ENCODE results near the gene SLC44A1.
A peak's percentile ranks its signal among the peaks of the same experiment; 100 is the strongest.

SLC44A1 gene

GRCh38 chr9:105441616-105442160, 197.2 kb downstream of the SLC44A1 start:
- Histone ChIP-seq H3K4me3 (ENCODE audit: low read depth in 1 of 5, low read length in 5 of 5) (no peak overlapping the region), H3K36me3 (ENCODE audit: control insufficient read depth in 5 of 5, insufficient read depth in 5 of 5, low read length in 5 of 5) (no peaks in the 10 kb centered on the region), H3K27me3 (ENCODE audit: control insufficient read depth in 5 of 5, insufficient read depth in 4 of 5, low read length in 5 of 5) (no peaks in the 10 kb centered on the region), H3K4me1 (ENCODE audit: control insufficient read depth in 5 of 5, insufficient read depth in 5 of 5, low read length in 5 of 5) (peaks cover 0 to 14% (median 7%) of the 10 kb centered on the region in 5 donors), H3K9ac (ENCODE audit: low read length in 5 of 5) (no peak overlapping the region), H3K27ac (ENCODE audit: low read depth, low read length) (no peak overlapping the region), H3K9me3 (ENCODE audit: control insufficient read depth in 5 of 5, low read length in 5 of 5) (no peaks in the 10 kb centered on the region)

GRCh38 chr9:105443121-105443520, 198.7 kb downstream of the SLC44A1 start:
- H3K9ac ChIP-seq (ENCODE audit: low read length in 5 of 5), result no peak overlapping the region

GRCh38 chr9:105444130-105444529, 199.7 kb downstream of the SLC44A1 start:
- H3K27ac ChIP-seq (ENCODE audit: low read depth, low read length), result no peak overlapping the region
- H3K9ac ChIP-seq (ENCODE audit: low read length in 5 of 5), result no peak overlapping the region
- H3K27me3 ChIP-seq (ENCODE audit: control insufficient read depth in 5 of 5, insufficient read depth in 4 of 5, low read length in 5 of 5), result no peaks in the 10 kb centered on the region
- H3K36me3 ChIP-seq (ENCODE audit: control insufficient read depth in 5 of 5, insufficient read depth in 5 of 5, low read length in 5 of 5), result no peaks in the 10 kb centered on the region
- H3K9me3 ChIP-seq (ENCODE audit: control insufficient read depth in 5 of 5, low read length in 5 of 5), result no peaks in the 10 kb centered on the region
- H3K4me1 ChIP-seq (ENCODE audit: control insufficient read depth in 5 of 5, insufficient read depth in 5 of 5, low read length in 5 of 5), result peaks cover 4 to 29% (median 21%) of the 10 kb centered on the region in 5 donors
- no peak overlapping the region for H3K4me3 ChIP-seq (ENCODE audit: low read depth in 1 of 5, low read length in 5 of 5)

More at GRCh38 chr9:105443121-105443520, 198.7 kb downstream of the SLC44A1 start:
- H3K9me3 ChIP-seq (ENCODE audit: control insufficient read depth in 5 of 5, low read length in 5 of 5), result no peaks in the 10 kb centered on the region
- H3K27me3 ChIP-seq (ENCODE audit: control insufficient read depth in 5 of 5, insufficient read depth in 4 of 5, low read length in 5 of 5), result no peaks in the 10 kb centered on the region
- H3K4me3 ChIP-seq (ENCODE audit: low read depth in 1 of 5, low read length in 5 of 5), result no peak overlapping the region
- H3K36me3 ChIP-seq (ENCODE audit: control insufficient read depth in 5 of 5, insufficient read depth in 5 of 5, low read length in 5 of 5), result no peaks in the 10 kb centered on the region
- H3K4me1 ChIP-seq (ENCODE audit: control insufficient read depth in 5 of 5, insufficient read depth in 5 of 5, low read length in 5 of 5), result peaks cover 0 to 20% (median 13%) of the 10 kb centered on the region in 5 donors
- H3K27ac ChIP-seq (ENCODE audit: low read depth, low read length), result no peak overlapping the region

DNA sequence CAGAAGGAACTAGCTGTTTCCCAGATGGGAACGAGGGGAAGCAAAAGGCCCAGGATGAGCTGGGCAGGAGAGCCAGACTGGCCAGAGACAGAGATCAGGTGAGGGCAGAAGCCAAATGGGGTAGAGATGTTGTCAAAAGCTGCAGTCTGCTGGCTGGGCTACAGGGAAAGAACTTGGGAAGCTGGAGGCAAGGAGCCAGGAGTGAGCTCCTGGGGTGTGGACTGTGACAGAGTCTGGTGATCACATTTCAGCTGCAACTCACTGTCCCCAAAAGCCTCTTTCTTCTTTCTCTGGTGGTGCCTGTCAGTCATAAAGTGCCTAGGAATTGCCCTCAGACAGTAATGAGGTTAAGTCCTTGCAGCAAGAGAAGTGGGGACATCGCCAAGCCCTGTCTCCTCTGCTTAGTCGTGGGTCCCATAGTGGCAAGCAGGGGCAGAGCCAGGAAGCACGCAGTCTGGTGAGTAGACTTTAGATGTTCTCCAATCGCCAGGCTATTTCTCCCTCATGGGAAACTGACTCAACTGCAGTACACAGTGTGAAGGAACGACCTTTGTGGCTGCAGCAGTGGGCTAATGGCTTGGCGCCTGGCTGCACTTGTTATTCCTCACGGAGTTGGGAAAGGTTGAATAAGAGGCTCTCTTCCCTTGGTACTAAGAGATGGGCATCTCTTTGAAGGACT, 200.9 kb downstream of the SLC44A1 start:
- H3K4me3 ChIP-seq (ENCODE audit: low read depth in 1 of 5, low read length in 5 of 5), result no peak overlapping the region
- H3K27me3 ChIP-seq (ENCODE audit: control insufficient read depth in 5 of 5, insufficient read depth in 4 of 5, low read length in 5 of 5), result no peaks in the 10 kb centered on the region
- peaks cover 4 to 31% (median 22%) of the 10 kb centered on the region in 5 donors for H3K4me1 ChIP-seq (ENCODE audit: control insufficient read depth in 5 of 5, insufficient read depth in 5 of 5, low read length in 5 of 5)
- H3K9me3 ChIP-seq (ENCODE audit: control insufficient read depth in 5 of 5, low read length in 5 of 5), result no peaks in the 10 kb centered on the region
- no peaks in the 10 kb centered on the region for H3K36me3 ChIP-seq (ENCODE audit: control insufficient read depth in 5 of 5, insufficient read depth in 5 of 5, low read length in 5 of 5)
- no peak overlapping the region for H3K9ac ChIP-seq (ENCODE audit: low read length in 5 of 5)
- H3K27ac ChIP-seq (ENCODE audit: low read depth, low read length), result no peak overlapping the region

DNA sequence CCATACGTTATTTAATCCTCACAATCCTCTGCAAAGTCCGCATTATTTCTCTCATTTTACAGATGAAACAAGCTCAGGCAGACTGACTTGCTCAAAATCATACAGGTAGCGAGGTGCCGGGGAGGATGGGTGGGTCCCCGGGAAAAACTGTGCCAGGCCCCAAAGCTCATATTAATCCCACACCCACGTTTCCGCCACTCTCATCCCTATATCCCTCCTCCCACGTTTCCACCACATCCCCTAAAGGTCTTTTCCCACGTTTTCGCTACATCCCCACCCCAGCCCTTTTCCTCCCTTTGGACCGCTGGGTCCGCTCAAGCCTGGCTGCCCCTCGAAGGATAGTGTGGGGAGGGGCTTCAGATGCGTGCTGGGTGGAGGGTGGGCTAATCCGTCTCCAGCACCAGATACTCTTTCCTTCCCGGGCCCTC, 202.9 kb downstream of the SLC44A1 start:
- peak overlapping the region; percentile 77 to 97 (median 91) for H3K4me3 ChIP-seq (ENCODE audit: low read depth in 1 of 5, low read length in 5 of 5)
- H3K27ac ChIP-seq (ENCODE audit: low read depth, low read length), result peak overlapping the region; percentile 67
- peak overlapping the region; percentile 61 to 90 (median 81) for H3K9ac ChIP-seq (ENCODE audit: low read length in 5 of 5)

GRCh38 chr9:105447814-105448812, 203.7 kb downstream of the SLC44A1 start, which contains the start of gene FSD1L:
Gene FSD1L, plus strand, starts transcription at chr9:105448034. Its CDS starts 187 bp downstream, at chr9:105448221.
- Histone ChIP-seq H3K27ac (ENCODE audit: low read depth, low read length) (peak within 1 kb of the TSS; percentile 67), H3K4me1 (ENCODE audit: control insufficient read depth in 5 of 5, insufficient read depth in 5 of 5, low read length in 5 of 5) (peaks cover 4 to 29% (median 24%) of the 10 kb centered on the region in 5 donors), H3K9ac (ENCODE audit: low read length in 5 of 5) (peak within 1 kb of the TSS; percentile 81 to 90 (median 84)), H3K36me3 (ENCODE audit: control insufficient read depth in 5 of 5, insufficient read depth in 5 of 5, low read length in 5 of 5) (no peaks in the 10 kb centered on the region), H3K27me3 (ENCODE audit: control insufficient read depth in 5 of 5, insufficient read depth in 4 of 5, low read length in 5 of 5) (no peaks in the 10 kb centered on the region), H3K9me3 (ENCODE audit: control insufficient read depth in 5 of 5, low read length in 5 of 5) (no peaks in the 10 kb centered on the region), H3K4me3 (ENCODE audit: low read depth in 1 of 5, low read length in 5 of 5) (peak within 1 kb of the TSS; percentile 77 to 97 (median 92))

More for the DNA sequence above, 202.9 kb downstream of the SLC44A1 start:
- Histone ChIP-seq H3K9me3 (ENCODE audit: control insufficient read depth in 5 of 5, low read length in 5 of 5) (no peaks in the 10 kb centered on the region), H3K4me1 (ENCODE audit: control insufficient read depth in 5 of 5, insufficient read depth in 5 of 5, low read length in 5 of 5) (peaks cover 4 to 29% (median 24%) of the 10 kb centered on the region in 5 donors), H3K27me3 (ENCODE audit: control insufficient read depth in 5 of 5, insufficient read depth in 4 of 5, low read length in 5 of 5) (no peaks in the 10 kb centered on the region), H3K36me3 (ENCODE audit: control insufficient read depth in 5 of 5, insufficient read depth in 5 of 5, low read length in 5 of 5) (no peaks in the 10 kb centered on the region)

GRCh38 chr9:105449081-105449480, 204.6 kb downstream of the SLC44A1 start:
- Histone ChIP-seq H3K27ac (ENCODE audit: low read depth, low read length) (peak overlapping the region; percentile 67), H3K9ac (ENCODE audit: low read length in 5 of 5) (peak overlapping the region in 4 of 5 donors; percentile 81 to 88 (median 83)), H3K4me1 (ENCODE audit: control insufficient read depth in 5 of 5, insufficient read depth in 5 of 5, low read length in 5 of 5) (peaks cover 4 to 29% (median 24%) of the 10 kb centered on the region in 5 donors), H3K36me3 (ENCODE audit: control insufficient read depth in 5 of 5, insufficient read depth in 5 of 5, low read length in 5 of 5) (no peaks in the 10 kb centered on the region), H3K4me3 (ENCODE audit: low read depth in 1 of 5, low read length in 5 of 5) (peak overlapping the region; percentile 77 to 97 (median 92)), H3K27me3 (ENCODE audit: control insufficient read depth in 5 of 5, insufficient read depth in 4 of 5, low read length in 5 of 5) (no peaks in the 10 kb centered on the region), H3K9me3 (ENCODE audit: control insufficient read depth in 5 of 5, low read length in 5 of 5) (no peaks in the 10 kb centered on the region)

GRCh38 chr9:105452185-105452584, 207.7 kb downstream of the SLC44A1 start:
- H3K4me1 ChIP-seq (ENCODE audit: control insufficient read depth in 5 of 5, insufficient read depth in 5 of 5, low read length in 5 of 5), result peaks cover 4 to 24% (median 17%) of the 10 kb centered on the region in 5 donors
- no peak overlapping the region for H3K27ac ChIP-seq (ENCODE audit: low read depth, low read length)

DNA sequence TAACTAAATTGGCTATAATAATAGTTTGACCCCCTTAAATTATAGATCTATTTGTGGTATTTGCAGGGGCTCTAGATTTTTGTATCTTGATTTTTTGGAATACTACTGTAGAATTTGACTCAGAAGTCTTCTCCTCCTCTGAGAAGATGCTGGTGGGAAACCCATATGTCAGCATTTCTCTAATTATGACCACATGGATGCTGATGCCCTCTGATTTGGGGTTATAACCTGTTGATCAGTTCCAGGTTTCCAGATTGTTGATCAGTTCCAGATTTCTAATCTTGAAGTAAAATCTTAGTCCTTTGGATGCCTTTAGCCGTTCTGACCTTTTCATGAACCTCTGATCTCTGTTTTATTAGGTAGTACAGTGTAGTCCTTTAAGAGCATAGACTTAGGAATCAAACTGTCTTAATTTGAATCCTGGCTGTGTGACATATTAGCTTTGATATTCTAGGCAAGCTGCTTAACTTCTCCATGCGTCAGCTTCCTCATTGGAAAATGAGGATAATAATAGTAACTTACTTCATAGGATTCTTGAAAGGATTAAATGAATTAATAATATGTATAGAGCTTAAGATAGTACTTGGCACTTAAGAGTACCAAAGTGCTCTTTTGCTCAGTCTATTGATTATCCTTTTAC, 211.5 kb downstream of the SLC44A1 start:
- Histone ChIP-seq H3K9ac (ENCODE audit: low read length in 5 of 5) (no peak overlapping the region), H3K4me3 (ENCODE audit: low read depth in 1 of 5, low read length in 5 of 5) (no peak overlapping the region), H3K9me3 (ENCODE audit: control insufficient read depth in 5 of 5, low read length in 5 of 5) (peaks cover 0 to 8% (median 5%) of the 10 kb centered on the region in 5 donors), H3K27ac (ENCODE audit: low read depth, low read length) (no peak overlapping the region), H3K27me3 (ENCODE audit: control insufficient read depth in 5 of 5, insufficient read depth in 4 of 5, low read length in 5 of 5) (no peaks in the 10 kb centered on the region), H3K36me3 (ENCODE audit: control insufficient read depth in 5 of 5, insufficient read depth in 5 of 5, low read length in 5 of 5) (peaks cover 0 to 3% (median 0%) of the 10 kb centered on the region in 5 donors), H3K4me1 (ENCODE audit: control insufficient read depth in 5 of 5, insufficient read depth in 5 of 5, low read length in 5 of 5) (peaks cover 0 to 16% (median 12%) of the 10 kb centered on the region in 5 donors)

More at GRCh38 chr9:105452185-105452584, 207.7 kb downstream of the SLC44A1 start:
- Histone ChIP-seq H3K9me3 (ENCODE audit: control insufficient read depth in 5 of 5, low read length in 5 of 5) (no peaks in the 10 kb centered on the region), H3K4me3 (ENCODE audit: low read depth in 1 of 5, low read length in 5 of 5) (no peak overlapping the region), H3K36me3 (ENCODE audit: control insufficient read depth in 5 of 5, insufficient read depth in 5 of 5, low read length in 5 of 5) (no peaks in the 10 kb centered on the region), H3K27me3 (ENCODE audit: control insufficient read depth in 5 of 5, insufficient read depth in 4 of 5, low read length in 5 of 5) (no peaks in the 10 kb centered on the region), H3K9ac (ENCODE audit: low read length in 5 of 5) (no peak overlapping the region)

Measured in subcutaneous abdominal adipose tissue (tissue), 5 donors.